Measurements from ENCODE around the gene SLC26A1.

Gene SLC26A1

DNA sequence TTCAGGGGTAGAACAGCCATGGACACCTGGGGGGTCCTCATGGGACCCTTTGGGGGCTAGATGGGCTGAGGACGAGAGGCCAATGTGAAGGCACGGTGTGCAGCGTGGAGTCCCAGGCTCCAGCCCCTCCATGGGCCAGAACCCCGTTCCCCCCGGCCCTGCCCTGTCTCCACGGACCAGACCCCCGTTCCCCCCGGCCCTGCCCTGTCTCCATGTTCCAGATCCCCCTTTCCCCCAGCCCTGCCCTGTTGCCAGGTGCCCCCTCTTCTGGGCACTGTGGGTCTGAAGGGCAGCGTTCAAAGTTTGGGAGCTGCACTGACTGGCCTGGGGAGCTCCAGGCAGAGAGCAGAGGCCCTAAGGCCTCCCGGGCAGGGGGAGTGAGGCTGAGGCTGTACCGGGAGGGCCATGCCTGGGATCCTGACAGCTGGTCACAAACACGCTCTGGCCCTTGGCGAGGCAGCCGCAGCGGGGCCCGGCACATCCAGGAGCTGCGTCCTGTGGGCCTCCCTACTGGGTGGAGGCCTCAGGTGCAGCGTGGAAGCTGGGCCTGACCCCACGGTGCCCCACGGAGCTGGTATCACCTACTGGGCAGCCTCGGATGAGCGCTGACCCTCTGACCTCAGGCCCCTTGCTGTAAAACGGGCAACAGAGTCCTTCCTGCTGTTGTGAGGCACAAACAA is 28.7 kb downstream of the SLC26A1 start:
- no peak for DNase-seq

DNA sequence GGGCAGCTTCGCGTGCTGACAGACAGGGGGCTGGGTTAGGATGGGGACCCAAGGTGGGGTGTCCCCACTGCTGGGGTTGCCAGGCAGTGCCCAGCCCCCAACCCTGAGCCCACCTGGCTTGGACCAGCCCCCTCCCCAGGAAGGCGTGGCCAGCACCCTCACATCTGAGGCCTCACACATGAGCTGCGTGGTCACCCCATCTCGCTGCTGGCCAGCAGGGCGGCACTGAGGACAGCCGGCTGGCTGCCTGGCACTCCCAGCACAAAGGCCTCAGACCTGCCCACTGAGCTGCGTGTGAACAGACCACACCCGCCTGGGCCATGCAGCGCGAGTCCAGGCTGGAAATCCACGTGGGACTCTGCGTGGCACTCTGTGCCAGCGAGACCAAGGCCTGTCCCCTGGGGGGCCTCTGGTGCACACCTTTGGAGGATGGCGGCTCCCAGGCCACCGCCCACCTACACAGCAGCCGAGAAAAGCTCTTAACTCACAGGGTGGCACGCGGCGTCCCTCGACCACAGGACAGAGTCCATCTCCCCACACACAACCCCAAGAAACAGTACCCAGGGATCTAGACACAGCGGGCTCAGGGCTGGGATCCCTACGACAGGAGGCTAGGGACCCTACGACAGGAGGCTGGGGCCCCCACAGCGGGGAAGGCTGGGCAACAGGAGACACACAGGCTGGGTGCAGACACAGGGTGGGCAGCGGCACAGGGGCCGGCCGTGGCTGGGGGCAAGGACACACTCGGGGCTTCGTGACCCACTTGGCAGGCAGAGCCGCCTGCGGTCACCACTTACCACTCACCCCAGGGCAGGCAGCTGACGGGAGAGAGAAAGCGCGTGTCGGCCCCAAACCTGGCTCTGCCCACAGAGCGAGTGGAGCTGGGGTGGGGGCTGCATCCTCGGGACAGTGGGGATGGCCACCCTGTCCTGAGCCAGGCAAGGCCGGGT is 29.7 kb downstream of the SLC26A1 start:
- no peak for DNase-seq

DNA sequence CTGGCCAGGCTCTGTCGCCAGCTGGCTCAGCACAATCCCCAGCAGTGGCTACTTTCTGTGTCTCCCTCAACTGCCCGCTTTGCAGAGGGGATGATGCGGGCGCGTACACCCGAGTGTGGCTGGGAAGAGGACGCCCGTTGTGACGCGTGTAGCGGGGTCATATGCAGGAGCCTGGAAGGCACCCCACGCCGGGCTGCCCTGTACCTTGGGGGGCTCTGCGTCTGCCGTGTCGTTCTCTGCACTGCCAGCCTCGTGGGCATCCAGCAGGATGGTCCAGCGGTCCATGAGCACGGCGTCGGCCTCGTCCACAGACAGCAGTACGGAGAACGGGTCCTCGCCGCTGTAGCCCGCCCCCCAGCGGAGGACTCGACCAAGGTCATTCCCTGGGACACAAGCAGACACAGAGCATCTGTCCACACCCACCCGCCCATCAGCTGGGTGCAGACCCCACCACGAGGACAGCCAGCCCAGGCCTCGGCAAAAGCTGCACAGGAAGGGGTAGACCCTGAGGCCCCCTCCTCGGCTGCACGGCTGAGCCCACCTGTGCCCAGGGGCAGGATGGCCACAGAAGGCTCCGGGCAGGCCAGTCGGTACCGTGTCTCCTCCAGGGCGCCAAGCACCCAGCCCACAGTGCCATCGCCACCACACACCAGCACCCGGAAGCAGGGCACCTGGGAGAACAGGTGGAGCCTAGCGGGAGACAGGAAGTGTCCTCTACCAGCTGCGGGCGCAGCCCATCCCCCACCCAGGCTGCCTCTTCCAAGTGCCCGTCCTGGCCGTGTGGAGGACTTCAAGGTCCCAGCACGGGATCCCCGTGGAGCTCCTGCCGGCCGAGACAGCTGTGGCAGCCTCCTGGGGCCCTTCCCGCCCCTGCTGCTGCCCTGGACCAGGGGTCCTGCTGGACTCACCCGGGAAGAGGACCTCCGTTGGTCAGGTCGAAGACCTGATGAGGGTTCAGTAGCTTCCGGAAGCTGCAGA is 30.7 kb downstream of the SLC26A1 start:
- no peak for DNase-seq

DNA sequence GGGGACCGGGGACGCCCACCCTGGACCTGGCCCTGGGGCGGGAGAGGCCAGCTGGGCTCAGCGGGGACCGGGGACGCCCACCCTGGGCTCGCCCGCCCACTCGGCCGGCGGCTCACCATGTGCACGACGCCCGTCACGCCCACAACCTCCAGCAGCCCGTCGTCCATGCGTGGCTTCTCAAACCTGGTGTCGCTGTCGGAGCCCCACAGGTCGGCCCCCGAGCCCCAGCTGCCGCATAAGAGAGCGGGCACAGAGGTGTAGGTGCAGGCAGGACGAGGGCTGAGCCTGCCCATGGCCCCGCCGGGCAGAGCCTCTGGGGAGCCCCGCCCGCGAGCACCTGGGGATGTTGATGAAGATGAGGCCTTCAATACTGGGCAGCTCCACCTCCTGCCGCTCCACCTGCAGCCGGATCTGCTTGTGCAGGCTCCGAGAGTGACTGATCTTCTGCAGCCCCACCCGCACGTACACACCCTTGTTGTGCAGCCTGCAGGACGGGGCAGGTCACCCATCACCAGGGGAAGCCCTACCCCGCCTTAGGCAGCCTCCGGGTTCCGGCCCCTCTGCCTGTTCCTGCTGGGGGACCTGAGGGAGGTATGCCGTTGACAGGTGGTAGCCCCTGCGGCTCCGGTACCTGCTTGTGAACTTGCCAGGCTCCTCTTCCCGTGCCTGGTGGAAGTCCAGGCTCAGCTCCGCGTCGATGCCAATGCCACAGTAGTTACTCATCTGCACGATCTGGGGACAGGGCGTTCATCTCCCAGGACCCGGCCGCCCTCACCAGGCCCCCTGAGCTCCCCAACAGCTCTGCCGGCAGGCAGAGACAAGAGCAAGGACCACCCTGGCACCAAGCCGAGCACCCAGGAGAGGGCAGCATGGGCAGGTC is 31.6 kb downstream of the SLC26A1 start:
- no peak for DNase-seq

DNA sequence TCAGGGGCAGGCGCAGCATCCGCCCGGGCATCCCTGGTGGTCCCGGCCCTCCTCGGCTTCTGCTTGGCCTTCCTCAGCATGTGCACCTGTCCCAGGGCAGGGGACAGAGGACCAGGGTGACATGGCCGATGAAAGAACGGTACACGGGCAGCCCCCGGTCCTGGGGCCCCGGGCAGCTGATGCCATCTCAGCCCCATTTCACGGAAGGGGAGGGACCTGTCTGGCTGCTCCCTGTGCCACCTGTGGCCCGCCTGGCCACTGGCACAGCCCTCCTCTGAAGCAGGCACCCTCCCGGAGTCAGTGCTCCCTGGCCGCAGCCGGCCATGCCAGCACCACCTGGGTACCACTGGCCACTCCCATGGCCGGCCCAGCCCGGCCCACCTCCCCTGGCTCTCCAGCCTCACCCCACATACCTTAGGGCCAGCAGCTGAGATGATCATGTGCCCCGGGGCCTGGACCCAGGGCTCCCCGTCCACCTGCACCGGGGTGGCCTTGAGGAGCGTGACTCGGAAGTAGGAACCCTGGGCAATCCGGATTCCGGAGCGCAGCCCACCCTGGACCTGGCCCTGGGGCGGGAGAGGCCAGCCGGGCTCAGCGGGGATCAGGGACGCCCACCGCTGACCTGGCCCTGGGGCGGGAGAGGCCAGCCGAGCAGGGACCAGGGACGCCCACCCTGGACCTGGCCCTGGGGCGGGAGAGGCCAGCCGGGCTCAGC is 32.4 kb downstream of the SLC26A1 start:
- DNase-seq = no peak

DNA sequence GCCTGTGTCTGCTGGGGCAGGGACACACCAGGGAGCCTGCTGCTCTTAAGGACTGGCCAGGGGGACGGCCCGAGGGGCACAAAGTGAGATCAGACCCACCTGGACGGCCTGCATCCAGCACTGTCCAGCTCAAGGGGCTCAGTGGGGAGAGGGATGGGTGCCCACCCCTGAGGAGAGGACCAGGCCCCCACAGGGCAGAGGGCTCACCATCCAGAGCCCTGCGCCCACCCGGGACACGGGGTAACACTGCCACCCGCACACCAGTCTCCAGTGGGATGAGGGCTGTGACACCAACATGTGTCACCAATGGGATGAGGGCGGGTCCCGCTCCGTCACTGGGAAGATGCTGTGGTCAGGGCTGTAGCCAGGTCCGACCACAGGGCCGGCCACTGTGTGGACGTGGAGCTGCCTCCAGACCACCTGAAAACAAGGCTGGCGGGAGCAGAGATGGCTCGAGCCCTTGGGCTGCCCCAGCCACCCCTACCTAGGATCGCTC is 33.0 kb downstream of the SLC26A1 start:
- no peak for DNase-seq

DNA sequence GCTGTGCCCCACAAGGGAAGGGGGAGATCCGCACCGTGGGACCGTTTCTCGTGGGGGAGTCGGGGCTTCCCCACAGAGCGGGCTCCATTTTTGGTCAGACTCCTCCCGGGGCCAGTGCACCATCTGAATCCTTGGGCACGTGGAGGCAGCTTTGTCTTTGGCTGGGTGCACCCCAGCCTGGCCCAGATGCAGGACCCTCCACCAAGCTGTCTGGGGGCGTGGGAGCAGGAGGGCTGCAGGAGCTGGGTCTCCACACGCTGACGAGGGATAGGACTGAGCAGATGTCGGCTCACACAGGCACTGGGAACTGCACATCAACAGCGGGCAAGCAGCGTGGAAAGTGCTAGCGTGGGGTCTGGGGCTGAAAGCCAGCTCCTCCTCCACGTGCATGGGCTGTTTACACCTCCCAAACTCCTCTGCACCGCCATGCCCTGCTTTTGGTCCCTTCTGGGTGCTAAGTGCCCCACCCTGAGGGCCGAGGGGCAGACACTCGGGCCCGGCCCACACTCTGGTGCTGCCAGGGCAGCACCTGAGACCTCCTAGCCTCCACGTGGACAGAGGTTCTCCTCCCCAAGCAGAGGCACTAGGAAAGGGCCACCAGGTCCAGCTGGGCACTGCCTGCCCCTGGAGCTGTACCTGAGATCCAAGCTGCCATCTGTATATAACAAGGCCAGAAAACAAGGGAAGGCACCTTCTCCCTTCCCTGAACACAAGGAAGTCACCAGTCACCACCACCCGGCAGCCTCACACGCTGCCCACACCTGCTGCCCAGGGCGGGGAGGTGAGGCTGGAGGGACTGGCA is 33.7 kb downstream of the SLC26A1 start:
- DNase-seq = no peak

DNA sequence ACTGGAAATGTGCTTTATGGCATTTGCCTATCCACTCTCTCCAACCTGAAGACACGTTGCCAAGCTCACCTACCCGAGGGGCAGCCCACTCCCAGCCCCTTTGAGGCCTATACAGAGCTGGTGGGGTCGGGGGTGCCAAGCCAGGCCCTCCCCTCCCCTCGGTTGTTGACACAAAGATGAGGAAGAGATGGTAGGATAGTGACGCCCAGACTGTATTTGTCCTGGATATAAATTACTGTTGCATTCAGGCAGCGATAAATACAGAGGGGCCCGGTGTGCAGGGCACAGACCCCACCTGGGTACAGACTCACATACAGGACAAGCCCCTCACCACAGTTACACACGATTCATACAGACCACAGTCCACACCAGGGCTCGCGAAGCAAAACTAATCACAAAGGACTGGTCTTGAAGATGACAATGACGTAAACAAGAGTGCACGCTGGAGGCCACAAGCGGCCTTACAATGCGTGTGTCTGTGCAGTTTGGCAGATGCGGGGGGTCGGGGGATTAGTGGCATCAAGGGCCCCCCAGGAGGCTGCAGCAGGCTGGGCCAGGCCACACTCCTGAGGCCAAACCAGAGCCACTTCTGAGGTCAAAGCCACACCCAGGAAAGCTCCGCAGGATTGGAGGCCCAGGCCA is 34.4 kb downstream of the SLC26A1 start:
- DNase-seq = no peak

DNA sequence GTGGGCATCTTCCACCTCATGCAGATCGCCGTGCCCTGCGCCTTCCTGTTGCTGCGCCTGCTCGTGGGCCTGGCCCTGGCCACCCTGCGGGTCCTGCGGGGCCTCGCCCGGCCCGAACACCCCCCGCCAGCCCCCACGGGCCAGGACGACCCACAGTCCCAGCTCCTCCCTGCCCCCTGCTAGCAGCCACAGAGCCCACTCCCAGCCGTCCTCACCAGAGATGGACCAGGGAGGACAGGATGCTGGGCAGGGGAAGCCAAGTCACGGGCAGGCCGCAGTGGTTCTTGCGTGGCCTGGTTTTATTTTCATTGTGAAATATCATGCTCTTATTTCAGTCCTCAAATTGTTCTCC is 34.9 kb downstream of the SLC26A1 start:
- DNase-seq = no peak

DNA sequence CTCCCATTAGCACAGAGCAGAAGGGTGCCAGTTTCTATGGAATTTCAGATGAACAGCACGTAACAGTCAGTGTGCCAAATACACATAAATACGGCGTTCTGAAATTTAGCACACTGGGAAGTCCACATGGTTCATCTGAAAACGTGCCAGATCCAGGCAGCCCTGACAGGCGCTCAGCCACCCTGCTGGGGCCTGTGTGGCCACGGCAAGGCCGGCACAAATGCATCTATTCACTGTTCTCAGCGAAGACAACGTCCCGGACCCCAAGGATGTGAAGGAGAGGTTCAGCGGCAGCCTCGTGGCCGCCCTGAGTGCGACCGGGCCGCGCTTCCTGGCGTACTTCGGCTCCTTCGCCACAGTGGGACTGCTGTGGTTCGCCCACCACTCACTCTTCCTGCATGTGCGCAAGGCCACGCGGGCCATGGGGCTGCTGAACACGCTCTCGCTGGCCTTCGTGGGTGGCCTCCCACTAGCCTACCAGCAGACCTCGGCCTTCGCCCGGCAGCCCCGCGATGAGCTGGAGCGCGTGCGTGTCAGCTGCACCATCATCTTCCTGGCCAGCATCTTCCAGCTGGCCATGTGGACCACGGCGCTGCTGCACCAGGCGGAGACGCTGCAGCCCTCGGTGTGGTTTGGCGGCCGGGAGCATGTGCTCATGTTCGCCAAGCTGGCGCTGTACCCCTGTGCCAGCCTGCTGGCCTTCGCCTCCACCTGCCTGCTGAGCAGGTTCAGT is 35.5 kb downstream of the SLC26A1 start:
- no peak for DNase-seq

DNA sequence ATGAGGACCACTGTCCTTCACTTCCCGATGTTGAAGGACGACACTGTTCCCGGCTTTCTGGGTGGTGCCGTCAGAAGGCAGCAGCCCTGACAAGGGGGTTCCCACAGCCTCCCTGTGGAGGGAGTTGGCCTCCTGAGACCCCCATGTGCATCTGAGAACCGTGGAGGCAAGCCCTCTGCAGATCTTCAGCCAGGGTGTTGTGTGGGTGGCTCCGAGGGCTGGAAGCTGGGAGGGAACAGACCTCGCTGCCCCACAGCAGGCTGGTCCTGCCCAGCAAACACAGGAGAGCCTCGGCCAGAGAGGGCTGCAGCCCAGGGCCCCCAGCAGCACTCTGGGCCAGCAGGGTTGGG is 36.0 kb downstream of the SLC26A1 start:
- DNase-seq = no peak

DNA sequence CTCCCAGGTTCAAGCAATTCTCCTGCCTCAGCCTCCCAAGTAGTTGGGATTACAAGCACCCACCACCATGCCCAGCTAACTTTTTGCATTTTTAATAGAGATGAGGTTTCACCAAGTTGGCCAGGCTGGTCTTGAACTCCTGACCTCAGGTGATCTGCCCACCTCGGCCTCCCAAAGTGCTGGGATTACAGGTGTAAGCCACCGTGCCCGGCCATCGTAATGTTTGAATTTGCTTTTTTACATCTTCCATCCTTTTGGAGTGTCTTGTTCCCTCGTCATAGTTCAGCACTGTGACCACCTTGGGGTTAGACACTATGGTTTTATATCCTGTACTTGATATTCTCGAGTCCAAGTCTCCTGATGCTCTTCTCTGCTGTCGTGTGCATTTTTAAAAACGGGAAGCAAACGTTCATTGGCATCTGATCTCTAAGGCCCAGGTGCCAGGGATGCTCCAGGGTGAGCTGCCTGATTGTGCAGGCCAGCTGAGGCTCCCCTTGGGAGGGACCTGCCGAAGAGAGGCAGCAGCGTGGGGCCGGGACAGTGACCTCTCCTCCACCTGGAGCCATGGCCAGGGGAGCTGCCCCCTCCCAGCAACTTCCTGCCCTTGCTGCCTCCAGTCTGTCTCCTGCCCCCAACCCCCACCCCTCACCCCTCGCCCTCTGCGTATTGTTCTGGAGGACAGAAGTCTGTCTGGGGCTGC is 36.5 kb downstream of the SLC26A1 start:
- DNase-seq = no peak

DNA sequence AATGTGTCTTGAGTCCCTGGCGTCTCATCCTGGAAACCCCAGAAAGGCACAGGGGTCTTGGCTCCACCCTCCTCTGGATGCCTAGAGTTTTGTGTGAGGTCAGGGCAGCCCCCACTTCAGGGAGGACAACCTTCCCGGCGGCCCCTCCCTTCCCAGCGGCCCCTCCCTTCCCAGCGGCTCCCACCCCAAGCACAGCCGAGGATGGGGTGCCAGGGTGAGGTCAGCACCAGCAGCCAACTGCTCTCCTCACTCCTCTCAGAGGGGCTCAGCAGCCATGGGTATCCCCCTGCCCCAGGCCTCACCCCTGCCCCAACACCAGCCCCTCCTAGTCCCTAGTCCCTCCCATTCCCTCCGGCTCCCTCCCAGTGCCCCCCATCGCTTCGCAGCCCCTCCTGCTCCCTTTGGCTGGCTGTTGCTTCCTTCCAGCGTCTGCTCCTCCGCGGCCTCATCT is 37.2 kb downstream of the SLC26A1 start:
- no peak for DNase-seq

DNA sequence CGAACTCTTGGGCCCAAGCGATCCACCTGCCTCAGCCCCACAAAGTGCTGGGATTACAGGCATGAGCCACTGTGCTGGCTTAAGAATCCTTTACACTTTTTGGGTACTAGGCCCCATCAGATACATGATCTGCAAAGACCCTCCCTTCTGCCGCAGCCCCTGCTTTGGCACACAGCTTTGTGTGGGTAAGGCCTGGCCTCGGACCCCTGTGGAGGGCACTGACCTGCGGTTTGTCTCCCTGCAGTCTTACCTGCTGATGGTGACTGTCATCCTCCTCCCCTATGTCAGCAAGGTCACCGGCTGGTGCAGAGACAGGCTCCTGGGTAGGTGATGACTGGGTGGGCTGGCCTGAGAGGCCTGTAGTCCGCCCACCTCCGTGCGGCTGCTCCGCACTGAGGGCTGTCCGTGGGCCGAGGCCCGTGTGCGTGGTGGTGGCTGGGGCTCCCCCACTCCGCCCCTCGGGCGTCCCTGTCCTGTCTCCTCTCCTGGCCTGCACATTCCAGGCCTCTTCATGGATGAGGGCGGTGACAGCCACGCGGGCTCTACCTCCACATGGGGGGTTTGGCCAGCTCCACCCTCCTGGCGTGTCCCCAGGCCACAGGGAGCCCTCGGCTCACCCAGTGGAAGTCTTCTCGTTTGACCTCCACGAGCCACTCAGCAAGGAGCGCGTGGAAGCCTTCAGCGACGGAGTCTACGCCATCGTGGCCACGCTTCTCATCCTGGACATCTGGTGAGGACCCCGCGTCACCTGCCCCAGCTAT is 37.9 kb downstream of the SLC26A1 start:
- DNase-seq = no peak

DNA sequence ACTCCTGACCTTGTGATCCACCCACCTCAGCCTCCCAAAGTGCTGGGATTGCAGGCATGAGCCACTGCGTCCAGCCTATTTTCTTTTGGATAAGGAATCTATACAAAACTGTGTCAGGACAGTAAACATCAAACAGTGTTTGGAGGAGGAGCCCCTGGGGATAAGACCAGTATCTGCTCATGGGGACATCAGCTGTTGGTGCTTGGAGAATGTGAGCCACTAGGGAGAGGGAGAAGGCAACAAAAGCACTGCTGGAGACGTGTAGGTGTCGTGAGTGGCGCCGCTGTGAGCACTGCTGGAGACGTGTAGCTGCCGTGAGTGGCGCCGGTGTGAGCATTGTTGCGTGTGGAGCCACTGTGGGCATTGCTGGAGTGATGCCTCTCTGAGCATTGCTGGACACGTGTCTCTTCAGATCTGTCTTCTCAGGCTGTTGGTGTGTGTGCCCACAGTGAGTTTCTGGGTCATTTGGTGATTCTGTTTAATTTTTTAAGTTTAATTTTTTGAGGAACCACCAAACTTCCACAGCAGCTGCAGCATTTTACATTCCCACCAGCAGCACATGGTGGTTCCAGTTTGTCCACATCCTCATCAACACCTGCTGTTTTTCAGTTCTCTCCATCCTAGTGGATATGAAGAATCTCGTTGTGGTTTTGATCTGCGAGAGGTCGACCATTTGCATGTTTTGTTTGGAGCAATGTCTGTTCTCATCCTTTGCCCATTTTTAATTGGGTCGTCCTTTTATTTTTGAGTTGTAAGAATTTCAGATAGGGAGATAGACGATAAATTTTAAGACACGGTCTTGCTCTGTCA is 38.8 kb downstream of the SLC26A1 start:
- no peak for DNase-seq

DNA sequence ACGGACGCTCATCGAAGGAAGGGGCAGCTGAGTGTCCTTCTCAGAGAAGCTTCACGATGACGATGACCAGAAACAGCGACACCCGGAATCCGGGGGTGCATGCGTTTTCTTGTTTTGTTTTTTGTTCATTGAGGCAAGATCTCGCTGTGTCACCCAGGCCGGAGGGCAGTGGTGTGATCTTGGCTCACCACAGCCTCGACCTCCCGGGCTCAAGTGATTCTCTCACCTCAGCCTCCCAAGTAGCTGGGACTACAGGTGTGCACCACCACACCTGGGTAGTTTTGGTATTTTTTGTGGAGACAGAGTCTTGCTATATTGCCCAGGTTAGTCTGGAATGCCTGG is 39.7 kb downstream of the SLC26A1 start:
- no peak for DNase-seq

Data from inflammatory macrophage treated with lipopolysaccharide for 4 hours (primary cell).